ENCODE measurements around the gene DAPK2.

- no peak for TF ChIP-seq SMARCE1 (IDR thresholded peaks at IDR 0.05; ENCODE audit: borderline replicate concordance)
- TF ChIP-seq RXRA (CRISPR knock-in tag; IDR thresholded peaks at IDR 0.05), result no peak
- TF ChIP-seq RFX5 (IDR thresholded peaks at IDR 0.05; ENCODE audit: low read depth, low read length), result no peak
- no peak for TF ChIP-seq ZNF747 (CRISPR knock-in tag; IDR thresholded peaks at IDR 0.05; ENCODE audit: borderline replicate concordance)
- TF ChIP-seq JUN (CRISPR knock-in tag; IDR thresholded peaks at IDR 0.05), result no peak
- no peak for TF ChIP-seq REST (IDR thresholded peaks at IDR 0.05; ENCODE audit: borderline replicate concordance in 1 of 2, low read depth in 1 of 2, low read length in 2 of 2)
- no peak for TF ChIP-seq CTCF (CRISPR knock-in tag; IDR thresholded peaks at IDR 0.05)
- no peak for TF ChIP-seq NR1H2 (CRISPR knock-in tag; IDR thresholded peaks at IDR 0.05; ENCODE audit: borderline replicate concordance, low read depth)
- TF ChIP-seq AGO1 (IDR thresholded peaks at IDR 0.05; ENCODE audit: low read depth, low read length, poor library complexity, severe bottlenecking), result no peak
- TF ChIP-seq SKI (IDR thresholded peaks at IDR 0.05; ENCODE audit: partially characterized antibody), result no peak
- TF ChIP-seq CBFB (CRISPR knock-in tag; IDR thresholded peaks at IDR 0.05), result no peak
- no peak for TF ChIP-seq TCF7 (IDR thresholded peaks at IDR 0.05; ENCODE audit: low read depth)
Measured at GRCh38 chr15:63911160-63911559, 135.1 kb downstream of the DAPK2 start.

All from HepG2 (cell line).